DND-41 (cell line): ENCODE data around the gene GRK2.

Experiments
- CTCF ChIP-seq: IDR thresholded peaks from 2 replicates; pipeline ENCODE4 v1.5.1; 2012; ENCODE audit warnings: borderline replicate concordance, low read length, moderate library complexity, mild to moderate bottlenecking; ENCODE audit not compliant: poor library complexity, severe bottlenecking; ENCODE audit errors: extremely low read depth
- EZH2 ChIP-seq: IDR thresholded peaks from 3 replicates; pipeline ENCODE4 v1.6.1; 2012; ENCODE audit warnings: borderline replicate concordance, low read depth, mild to moderate bottlenecking, moderate library complexity, low read length, inconsistent platforms; ENCODE audit not compliant: severe bottlenecking

DNA sequence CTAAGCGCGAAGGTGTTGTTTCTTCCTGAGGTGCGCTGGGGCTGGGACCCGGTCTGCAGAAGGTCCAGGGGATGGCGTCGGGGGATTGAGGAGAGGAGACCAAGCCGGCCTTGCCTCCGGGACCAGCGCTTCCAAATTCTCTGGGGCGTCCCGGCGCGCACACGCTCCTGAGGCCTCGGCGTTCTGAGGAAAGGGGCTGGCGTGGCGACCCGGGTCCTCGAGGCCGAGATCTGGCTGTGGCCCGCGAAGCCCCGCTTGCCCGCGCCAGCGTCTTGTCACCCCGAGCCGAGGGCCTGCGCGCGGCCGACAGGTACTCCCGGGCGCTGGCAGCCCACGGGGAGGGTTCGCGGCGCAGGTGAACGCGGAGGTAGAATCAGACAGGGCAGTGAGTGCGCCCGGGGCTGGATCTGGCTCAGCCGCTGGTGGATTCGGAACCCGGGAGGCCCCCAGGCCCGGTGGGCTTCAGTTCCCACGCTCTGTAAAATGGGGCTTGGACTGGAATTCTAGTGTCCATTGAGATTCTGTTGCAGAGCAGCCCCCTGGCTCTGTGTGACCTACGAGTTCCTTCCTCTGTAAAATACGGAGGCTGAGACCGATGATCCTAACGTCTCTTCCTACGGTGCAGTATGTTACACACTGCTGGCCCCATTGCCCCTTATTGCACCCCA, 51.7 kb downstream of the GRK2 start:
- TF ChIP-seq EZH2 (no peak), CTCF (no peak)
